PC-3 (cell line): ENCODE measurements around the gene CD28. TPM values are rescaled to one million over a fixed set of nuclear protein-coding genes. Genes with fewer than 3 reads are reported as not detected.
A peak's percentile ranks its signal among the peaks of the same experiment; 100 is the strongest.

Source experiments
- ATAC-seq: fragments of 200-7000 bp; cut with Tn5 transposase; 2 replicates; pipeline ENCODE4 v1.9.1; 2020; ENCODE audit warnings: mild to moderate bottlenecking, moderate library complexity
- BruUV-seq: library from RNA; stranded (reverse); fragments of 400-500 nt; replicated peaks from 2 replicates; lab custom pipeline; 2021; lab: Mats Ljungman, UMichigan
- CTCF ChIA-PET: fragments of 300-600 bp; sonication (Branson Sonifier 250); formaldehyde crosslinking; loops from one replicate; lab custom pipeline; 2022; ENCODE audit warnings: antibody characterized with exemption; lab: Charles Lee
- POLR2A ChIA-PET: fragments of 300-600 bp; sonication (Branson Sonifier 250); formaldehyde crosslinking; loops from one replicate; lab custom pipeline; 2022; ENCODE audit warnings: antibody characterized with exemption; ENCODE audit not compliant: unreplicated experiment; lab: Charles Lee
- DNase-seq: peaks from one replicate; pipeline ENCODE4 v3.0.0-alpha.2; 2015
- H2AFZ ChIP-seq: fragments of 300-600 bp; sonication (generic); 2 replicates; pipeline ENCODE4 v1.6.0; 2016; ENCODE audit warnings: antibody characterized with exemption, low read length
- H3F3A ChIP-seq: fragments of 300-600 bp; sonication (generic); one replicate; pipeline ENCODE4 v1.6.0; 2017; ENCODE audit warnings: antibody characterized with exemption, low read length, control low read depth, mild to moderate bottlenecking; ENCODE audit not compliant: unreplicated experiment
- H3K27ac ChIP-seq: fragments of 300-600 bp; sonication (generic); 2 replicates; pipeline ENCODE4 v1.5.1; 2016; ENCODE audit warnings: mild to moderate bottlenecking, low read length
- H3K27me3 ChIP-seq: fragments of 300-600 bp; sonication (generic); 2 replicates; pipeline ENCODE4 v1.6.1; 2016; ENCODE audit warnings: low read length, mixed read lengths
- H3K36me3 ChIP-seq: fragments of 300-600 bp; sonication (generic); 2 replicates; pipeline ENCODE4 v1.6.1; 2016; ENCODE audit warnings: low read depth, mixed run types, low read length, mixed read lengths
- H3K4me1 ChIP-seq: fragments of 300-600 bp; sonication (generic); 2 replicates; pipeline ENCODE4 v1.5.1; 2016; ENCODE audit warnings: low read length; ENCODE audit not compliant: insufficient read depth
- H3K4me2 ChIP-seq: fragments of 300-600 bp; sonication (generic); 2 replicates; pipeline ENCODE4 v1.6.0; 2016; ENCODE audit warnings: low read length
- H3K4me3 ChIP-seq: fragments of 300-600 bp; sonication (generic); 2 replicates; pipeline ENCODE4 v1.5.1; 2016; ENCODE audit warnings: mild to moderate bottlenecking, low read length, mixed read lengths
- H3K79me2 ChIP-seq: fragments of 300-600 bp; sonication (generic); 2 replicates; pipeline ENCODE4 v1.6.1; 2017; ENCODE audit warnings: low read length, mixed read lengths
- H3K9ac ChIP-seq: fragments of 300-600 bp; sonication (generic); 2 replicates; pipeline ENCODE4 v1.6.0; 2016; ENCODE audit warnings: mild to moderate bottlenecking, low read length
- H3K9me2 ChIP-seq: fragments of 300-600 bp; sonication (generic); replicated peaks from 2 replicates; pipeline ENCODE4 v1.6.1; 2016; ENCODE audit warnings: mixed run types, low read length, mixed read lengths
- H3K9me3 ChIP-seq: fragments of 300-600 bp; sonication (generic); 2 replicates; pipeline ENCODE4 v1.6.1; 2016; ENCODE audit warnings: low read length, mixed read lengths
- H4K20me1 ChIP-seq: fragments of 300-600 bp; sonication (generic); 2 replicates; pipeline ENCODE4 v1.6.1; 2016; ENCODE audit warnings: low read length, mixed read lengths
- EZH2 ChIP-seq: fragments of 300-600 bp; sonication (generic); IDR thresholded peaks from one replicate; pipeline ENCODE4 v1.6.1; 2017; ENCODE audit warnings: antibody characterized with exemption, mild to moderate bottlenecking, low read length; ENCODE audit not compliant: unreplicated experiment
- EZH2phosphoT487 ChIP-seq: fragments of 300-600 bp; sonication (generic); IDR thresholded peaks from 2 replicates; pipeline ENCODE4 v1.6.1; 2018; ENCODE audit warnings: mild to moderate bottlenecking, antibody characterized with exemption, low read length, borderline replicate concordance
- intact Hi-C: fragments of 100-400 bp; cut with micrococcal nuclease; formaldehyde crosslinking; loops from 2 replicates; pipeline ENCODE4 v1.9.0; 2023
- total RNA-seq: library from RNA; depleted of rRNA; stranded (reverse); fragments of >200 nt; gene quantifications from 2 replicates; pipeline ENCODE4 v1.2.3, GENCODE V29; 2014
- TF ChIP-seq, protein P1 (sequence below): fragments of 300-600 bp; sonication (generic); conservative IDR thresholded peaks from 2 replicates; pipeline ENCODE4 v1.5.1; 2017; ENCODE audit warnings: antibody characterized with exemption, low read depth, mild to moderate bottlenecking, low read length

CD28 gene
- total RNA-seq, 1 experiment from 2014 or later, result not detected

GRCh38 chr2:203664029-203664755 lies 42.2 kb upstream of the CD28 start:
- DNase-seq (no peak), ATAC-seq (no peak)
- Histone ChIP-seq H2AFZ (no peak overlapping the region), H3K4me2 (no peak overlapping the region), H3K79me2 (no peaks in the 10 kb centered on the region), H3F3A (no peaks in the 10 kb centered on the region), H3K9me3 (no peaks in the 10 kb centered on the region), H3K36me3 (no peaks in the 10 kb centered on the region), H4K20me1 (no peaks in the 10 kb centered on the region), H3K9ac (no peak overlapping the region), H3K9me2 (no peaks in the 10 kb centered on the region), H3K27me3 (no peaks in the 10 kb centered on the region), H3K27ac (no peak overlapping the region), H3K4me1 (no peaks in the 10 kb centered on the region; the same call in 1 of the 2 replicates), H3K4me3 (no peak overlapping the region)
- POLR2A ChIA-PET, result no interaction called here
- intact Hi-C loops, result no loop called here
- TF ChIP-seq, protein P1, sequence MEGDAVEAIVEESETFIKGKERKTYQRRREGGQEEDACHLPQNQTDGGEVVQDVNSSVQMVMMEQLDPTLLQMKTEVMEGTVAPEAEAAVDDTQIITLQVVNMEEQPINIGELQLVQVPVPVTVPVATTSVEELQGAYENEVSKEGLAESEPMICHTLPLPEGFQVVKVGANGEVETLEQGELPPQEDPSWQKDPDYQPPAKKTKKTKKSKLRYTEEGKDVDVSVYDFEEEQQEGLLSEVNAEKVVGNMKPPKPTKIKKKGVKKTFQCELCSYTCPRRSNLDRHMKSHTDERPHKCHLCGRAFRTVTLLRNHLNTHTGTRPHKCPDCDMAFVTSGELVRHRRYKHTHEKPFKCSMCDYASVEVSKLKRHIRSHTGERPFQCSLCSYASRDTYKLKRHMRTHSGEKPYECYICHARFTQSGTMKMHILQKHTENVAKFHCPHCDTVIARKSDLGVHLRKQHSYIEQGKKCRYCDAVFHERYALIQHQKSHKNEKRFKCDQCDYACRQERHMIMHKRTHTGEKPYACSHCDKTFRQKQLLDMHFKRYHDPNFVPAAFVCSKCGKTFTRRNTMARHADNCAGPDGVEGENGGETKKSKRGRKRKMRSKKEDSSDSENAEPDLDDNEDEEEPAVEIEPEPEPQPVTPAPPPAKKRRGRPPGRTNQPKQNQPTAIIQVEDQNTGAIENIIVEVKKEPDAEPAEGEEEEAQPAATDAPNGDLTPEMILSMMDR, result no peak
- TF ChIP-seq EZH2 (no peak), EZH2phosphoT487 (no peak)
- BruUV-seq, result no TSS peak
- CTCF ChIA-PET, result interaction anchor here (0.6 kb wide), 1 partner anchor 1569 kb away, joined by 3 read pairs; no protein-coding TSS in a partner anchor

DNA sequence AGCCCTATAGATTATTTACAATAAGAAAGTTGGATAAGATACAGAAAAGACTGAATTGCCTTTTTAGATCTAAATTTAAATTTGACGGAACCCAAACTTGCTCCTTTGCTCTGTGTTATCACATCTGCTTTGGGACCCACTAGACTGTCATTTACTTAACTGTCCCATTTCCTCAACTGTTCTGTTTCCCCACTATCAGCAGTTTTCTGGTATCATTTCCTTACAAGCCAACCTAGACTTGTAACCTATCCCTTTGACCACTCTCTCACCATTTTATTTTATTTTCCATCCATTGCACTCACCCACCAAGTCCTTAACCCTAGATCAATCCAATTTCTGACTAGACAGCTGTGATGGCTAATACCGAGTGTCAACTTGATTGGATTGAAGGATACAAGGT lies 38.6 kb upstream of the CD28 start:
- no peak for DNase-seq
- Histone ChIP-seq H3K79me2 (no peaks in the 10 kb centered on the region), H3F3A (no peaks in the 10 kb centered on the region), H2AFZ (no peak overlapping the region), H3K36me3 (no peaks in the 10 kb centered on the region), H3K4me2 (no peak overlapping the region), H3K9me3 (no peaks in the 10 kb centered on the region), H3K9ac (no peak overlapping the region), H3K9me2 (no peaks in the 10 kb centered on the region), H3K4me1 (no peaks in the 10 kb centered on the region), H4K20me1 (no peaks in the 10 kb centered on the region), H3K27ac (no peak overlapping the region), H3K4me3 (no peak overlapping the region), H3K27me3 (no peaks in the 10 kb centered on the region)
- CTCF ChIA-PET, result no interaction called here
- intact Hi-C loops, result no loop called here
- ATAC-seq, result no peak
- no TSS peak for BruUV-seq
- POLR2A ChIA-PET, result no interaction called here
- TF ChIP-seq EZH2phosphoT487 (no peak), EZH2 (no peak)
- TF ChIP-seq, protein P1, result no peak

- Histone ChIP-seq H2AFZ (0 out of 2 replicates have a peak overlapping the region, but pooled peaks have one; percentile 27), H3K27me3 (no peaks in the 10 kb centered on the region), H3K4me1 (no peaks in the 10 kb centered on the region), H3F3A (no peaks in the 10 kb centered on the region), H4K20me1 (no peaks in the 10 kb centered on the region), H3K79me2 (no peaks in the 10 kb centered on the region), H3K36me3 (no peaks in the 10 kb centered on the region), H3K9me2 (no peaks in the 10 kb centered on the region), H3K4me2 (no peak overlapping the region), H3K9me3 (no peaks in the 10 kb centered on the region), H3K9ac (no peak overlapping the region), H3K4me3 (no peak overlapping the region), H3K27ac (no peak overlapping the region)
- POLR2A ChIA-PET, result no interaction called here
- CTCF ChIA-PET, result no interaction called here
- TF ChIP-seq EZH2, result no peak
- TF ChIP-seq, protein P1, result no peak
- TF ChIP-seq EZH2phosphoT487, result no peak
- intact Hi-C loops, result no loop called here
- no peak for ATAC-seq
- DNase-seq, result no peak
- no TSS peak for BruUV-seq
Measured at GRCh38 chr2:203669820-203670219, 36.6 kb upstream of the CD28 start.
